Neural progenitor cell (in vitro differentiated cells): ENCODE measurements around the gene FUZ. TPM values are rescaled to one million over a fixed set of nuclear protein-coding genes. Genes with fewer than 3 reads are reported as not detected.

Source experiments
- DNase-seq: peaks from one replicate; pipeline ENCODE4 v3.0.0-alpha.2; 2016; ENCODE audit warnings: low spot score
- H2AFZ ChIP-seq: fragments of 200-600 bp; sonication (generic); replicated peaks from 2 replicates; pipeline ENCODE4 v1.6.1; 2016; ENCODE audit warnings: antibody characterized with exemption
- H3F3A ChIP-seq: fragments of 200-600 bp; sonication (generic); 2 replicates; pipeline ENCODE4 v1.6.1; 2016; ENCODE audit warnings: antibody characterized with exemption, low read depth
- H3K27ac ChIP-seq: fragments of 200-600 bp; sonication (generic); 2 replicates; pipeline ENCODE4 v1.5.1; 2016; ENCODE audit warnings: mild to moderate bottlenecking
- H3K27me3 ChIP-seq: fragments of 200-600 bp; sonication (generic); 2 replicates; pipeline ENCODE4 v1.6.1; 2016; ENCODE audit warnings: mild to moderate bottlenecking, moderate library complexity
- H3K36me3 ChIP-seq: fragments of 200-600 bp; sonication (generic); 2 replicates; pipeline ENCODE4 v1.5.1; 2016
- H3K4me1 ChIP-seq: fragments of 200-600 bp; sonication (generic); 2 replicates; pipeline ENCODE4 v1.6.1; 2016; ENCODE audit warnings: mixed run types
- H3K4me2 ChIP-seq: fragments of 200-600 bp; sonication (generic); 2 replicates; pipeline ENCODE4 v1.6.1; 2016
- H3K4me3 ChIP-seq: fragments of 200-600 bp; sonication (generic); 2 replicates; pipeline ENCODE4 v1.5.1; 2016
- H3K79me2 ChIP-seq: fragments of 200-600 bp; sonication (generic); 2 replicates; pipeline ENCODE4 v1.6.1; 2016; ENCODE audit warnings: low read depth
- H3K9ac ChIP-seq: fragments of 200-600 bp; sonication (generic); 2 replicates; pipeline ENCODE4 v1.6.1; 2016
- H3K9me3 ChIP-seq: fragments of 200-600 bp; sonication (generic); 2 replicates; pipeline ENCODE4 v1.5.1; 2016; ENCODE audit warnings: low read depth
- H4K20me1 ChIP-seq: fragments of 200-600 bp; sonication (generic); 2 replicates; pipeline ENCODE4 v1.6.1; 2016; ENCODE audit warnings: low read depth
- H3K27ac Mint-ChIP-seq: 3 replicates; pipeline ENCODE4 v1.8.0; 2021; ENCODE audit warnings: mixed read lengths
- H3K27me3 Mint-ChIP-seq: 2 replicates; pipeline ENCODE4 v1.8.0; 2022; ENCODE audit warnings: low read depth, mild to moderate bottlenecking, inconsistent platforms, moderate library complexity, mixed read lengths; ENCODE audit not compliant: insufficient read depth
- H3K36me3 Mint-ChIP-seq: 3 replicates; pipeline ENCODE4 v1.8.0; 2021; ENCODE audit warnings: mixed read lengths
- H3K4me1 Mint-ChIP-seq: 3 replicates; pipeline ENCODE4 v1.8.0; 2021; ENCODE audit warnings: mixed read lengths
- H3K4me3 Mint-ChIP-seq: 3 replicates; pipeline ENCODE4 v1.8.0; 2021; ENCODE audit warnings: mild to moderate bottlenecking, moderate library complexity, mixed read lengths
- H3K9me3 Mint-ChIP-seq: 3 replicates; pipeline ENCODE4 v1.8.0; 2020; ENCODE audit warnings: mixed read lengths
- EZH2 ChIP-seq: fragments of 200-600 bp; sonication (generic); IDR thresholded peaks from 2 replicates; pipeline ENCODE4 v1.6.1; 2017; ENCODE audit warnings: antibody characterized with exemption, mild to moderate bottlenecking, moderate library complexity
- EZH2phosphoT487 ChIP-seq: fragments of 200-600 bp; sonication (generic); IDR thresholded peaks from 2 replicates; pipeline ENCODE4 v1.6.1; 2017; ENCODE audit warnings: antibody characterized with exemption
- total RNA-seq: library from RNA; depleted of rRNA; stranded (reverse); fragments of >200 nt; gene quantifications from 2 replicates; pipeline ENCODE4 v1.2.3, GENCODE V29; 2015; ENCODE audit warnings: low replicate concordance
- TF ChIP-seq, protein P1 (sequence below): fragments of 200-600 bp; sonication (generic); IDR thresholded peaks from 2 replicates; pipeline ENCODE4 v1.5.1; 2017; ENCODE audit warnings: antibody characterized with exemption, mild to moderate bottlenecking

FUZ gene
- total RNA-seq, 1 donor from 2014 or later = 24.6 TPM

DNA sequence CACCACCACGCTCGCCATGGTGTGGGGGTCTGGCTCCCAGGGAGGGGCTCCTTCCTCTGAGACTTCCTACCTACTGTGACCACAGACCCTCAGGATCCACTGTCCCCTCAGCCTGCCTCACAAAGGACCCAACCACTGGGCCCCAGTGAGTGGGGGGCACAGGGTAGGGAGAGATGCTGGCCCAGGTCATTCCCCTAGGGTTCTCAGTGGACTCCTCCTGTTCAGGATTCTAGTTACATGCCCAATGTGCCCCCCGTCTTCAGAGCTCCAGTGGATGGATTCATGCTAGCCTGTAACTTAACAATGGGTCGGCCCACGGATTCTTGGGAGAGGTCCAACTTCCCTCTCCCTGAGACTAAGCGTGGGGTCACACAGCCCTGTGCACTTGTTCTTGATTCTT lies 49.9 kb downstream of the FUZ start, which contains the start of gene TSKS:
Gene TSKS, minus strand, starts transcription at position 77 of the 400 bp plus-strand sequence. Its CDS starts 59 bp downstream, at position 18.
- peaks cover 13% of the 10 kb centered on the region for H3K79me2 ChIP-seq
- H3K27ac Mint-ChIP-seq = peak within 1 kb of the TSS; percentile 36
- H3K4me3 Mint-ChIP-seq = no peak within 1 kb of the TSS

DNA sequence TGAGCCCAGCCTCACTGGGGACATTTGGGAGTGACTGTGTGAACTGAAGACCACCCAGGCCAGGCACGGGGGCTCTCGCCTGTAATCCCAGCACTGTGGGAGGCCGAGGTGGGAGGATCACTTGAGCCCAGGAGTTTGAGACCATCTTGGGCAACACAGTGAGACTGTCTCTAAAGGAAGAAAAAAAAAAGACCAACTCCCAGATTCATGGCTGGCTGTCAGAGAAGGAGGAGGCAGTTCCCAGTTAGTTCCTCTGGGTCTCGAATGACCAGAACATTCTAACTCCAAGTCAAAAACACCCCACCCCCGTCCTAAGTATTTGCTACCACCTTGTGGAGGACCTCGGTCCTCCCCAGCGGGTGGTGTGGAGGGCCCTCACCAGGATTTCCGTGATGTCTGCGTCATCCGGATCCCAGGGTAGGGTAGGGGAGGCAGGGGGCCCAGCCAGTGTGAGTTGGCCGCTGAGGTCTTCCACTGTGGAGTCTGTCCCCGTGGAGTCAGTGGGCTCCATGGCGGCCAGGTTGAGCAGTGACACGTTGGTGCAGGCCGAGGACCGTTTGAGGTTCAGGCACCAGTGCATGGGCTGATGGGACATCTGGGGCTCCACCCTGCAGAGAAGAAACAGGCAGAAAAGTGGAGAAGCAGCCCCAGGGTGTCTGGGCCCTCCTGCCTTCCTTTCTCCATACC lies 51.3 kb downstream of the FUZ start:
- peak overlapping the region; percentile 57 for H2AFZ ChIP-seq
- TF ChIP-seq, protein P1, sequence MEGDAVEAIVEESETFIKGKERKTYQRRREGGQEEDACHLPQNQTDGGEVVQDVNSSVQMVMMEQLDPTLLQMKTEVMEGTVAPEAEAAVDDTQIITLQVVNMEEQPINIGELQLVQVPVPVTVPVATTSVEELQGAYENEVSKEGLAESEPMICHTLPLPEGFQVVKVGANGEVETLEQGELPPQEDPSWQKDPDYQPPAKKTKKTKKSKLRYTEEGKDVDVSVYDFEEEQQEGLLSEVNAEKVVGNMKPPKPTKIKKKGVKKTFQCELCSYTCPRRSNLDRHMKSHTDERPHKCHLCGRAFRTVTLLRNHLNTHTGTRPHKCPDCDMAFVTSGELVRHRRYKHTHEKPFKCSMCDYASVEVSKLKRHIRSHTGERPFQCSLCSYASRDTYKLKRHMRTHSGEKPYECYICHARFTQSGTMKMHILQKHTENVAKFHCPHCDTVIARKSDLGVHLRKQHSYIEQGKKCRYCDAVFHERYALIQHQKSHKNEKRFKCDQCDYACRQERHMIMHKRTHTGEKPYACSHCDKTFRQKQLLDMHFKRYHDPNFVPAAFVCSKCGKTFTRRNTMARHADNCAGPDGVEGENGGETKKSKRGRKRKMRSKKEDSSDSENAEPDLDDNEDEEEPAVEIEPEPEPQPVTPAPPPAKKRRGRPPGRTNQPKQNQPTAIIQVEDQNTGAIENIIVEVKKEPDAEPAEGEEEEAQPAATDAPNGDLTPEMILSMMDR = no peak
- no peak for TF ChIP-seq EZH2
- TF ChIP-seq EZH2phosphoT487 = no peak
- Mint-ChIP-seq H3K4me3 (no peak overlapping the region), H3K27ac (no peak overlapping the region), H3K36me3 (no peaks in the 10 kb centered on the region), H3K27me3 (peaks cover 6% of the 10 kb centered on the region), H3K4me1 (peaks cover 28% of the 10 kb centered on the region), H3K9me3 (no peaks in the 10 kb centered on the region)
- no peak overlapping the region for H3K4me2 ChIP-seq
- no peaks in the 10 kb centered on the region for H3K9me3 ChIP-seq
- no peaks in the 10 kb centered on the region for H4K20me1 ChIP-seq
- peaks cover 12% of the 10 kb centered on the region for H3F3A ChIP-seq
- H3K9ac ChIP-seq = no peak overlapping the region
- H3K4me1 ChIP-seq = peaks cover 4% of the 10 kb centered on the region
- H3K4me3 ChIP-seq = no peak overlapping the region
- no peaks in the 10 kb centered on the region for H3K79me2 ChIP-seq
- DNase-seq = no peak
- no peak overlapping the region for H3K27ac ChIP-seq
- H3K27me3 ChIP-seq = no peaks in the 10 kb centered on the region
- H3K36me3 ChIP-seq = no peaks in the 10 kb centered on the region

More for the DNA sequence above, 49.9 kb downstream of the FUZ start, which contains the start of gene TSKS:
- Histone ChIP-seq H3K4me3 (no peak within 1 kb of the TSS), H3K27me3 (no peaks in the 10 kb centered on the region), H3K9ac (no peak within 1 kb of the TSS), H2AFZ (peak within 1 kb of the TSS; percentile 40), H3K9me3 (no peaks in the 10 kb centered on the region), H3K36me3 (no peaks in the 10 kb centered on the region), H3K4me2 (no peak within 1 kb of the TSS), H3K4me1 (peaks cover 9% of the 10 kb centered on the region), H3K27ac (no peak within 1 kb of the TSS), H4K20me1 (no peaks in the 10 kb centered on the region), H3F3A (peaks cover 12% of the 10 kb centered on the region)
- TF ChIP-seq, protein P1 = no peak
- TF ChIP-seq EZH2phosphoT487 (no peak), EZH2 (no peak)
- Mint-ChIP-seq H3K4me1 (peaks cover 34% of the 10 kb centered on the region), H3K36me3 (no peaks in the 10 kb centered on the region), H3K27me3 (peaks cover 6% of the 10 kb centered on the region), H3K9me3 (no peaks in the 10 kb centered on the region)
- DNase-seq = no peak

DNA sequence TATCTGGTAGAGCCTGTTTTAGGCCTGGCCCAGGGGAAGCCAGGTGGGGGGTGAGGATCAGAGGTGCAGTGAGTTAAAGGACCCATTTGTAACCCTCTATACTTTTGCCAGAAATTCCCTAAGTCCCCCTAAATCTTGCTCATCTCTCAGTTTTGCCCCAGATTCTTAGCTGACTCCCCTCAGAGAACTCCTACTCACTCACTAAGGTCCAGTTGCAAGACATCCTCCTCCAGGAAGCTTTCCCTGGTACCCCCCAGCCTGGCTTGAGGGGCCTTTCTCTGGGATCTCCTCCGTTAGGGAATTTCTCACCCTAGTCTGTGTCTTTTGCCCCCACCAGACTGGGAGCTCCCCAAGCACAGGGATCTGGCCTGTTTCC lies 51.9 kb downstream of the FUZ start:
- Mint-ChIP-seq H3K27me3 (peaks cover 6% of the 10 kb centered on the region), H3K9me3 (peaks cover 3% of the 10 kb centered on the region), H3K27ac (peak overlapping the region; percentile 50), H3K36me3 (no peaks in the 10 kb centered on the region), H3K4me1 (peaks cover 28% of the 10 kb centered on the region), H3K4me3 (no peak overlapping the region)
- DNase-seq = no peak
- H3K4me2 ChIP-seq = no peak overlapping the region
- H3K79me2 ChIP-seq = no peaks in the 10 kb centered on the region
- peaks cover 12% of the 10 kb centered on the region for H3F3A ChIP-seq
- no peaks in the 10 kb centered on the region for H3K36me3 ChIP-seq
- peak overlapping the region; percentile 57 for H2AFZ ChIP-seq
- H3K9ac ChIP-seq = no peak overlapping the region
- no peak overlapping the region for H3K4me3 ChIP-seq
- H3K4me1 ChIP-seq = peaks cover 4% of the 10 kb centered on the region
- no peaks in the 10 kb centered on the region for H3K27me3 ChIP-seq
- TF ChIP-seq, protein P1 = no peak
- TF ChIP-seq EZH2 (no peak), EZH2phosphoT487 (no peak)
- H3K27ac ChIP-seq = no peak overlapping the region
- no peaks in the 10 kb centered on the region for H4K20me1 ChIP-seq
- H3K9me3 ChIP-seq = no peaks in the 10 kb centered on the region
